PC-9 (cell line): ENCODE measurements around the gene NUTM2A. TPM values are rescaled to one million over a fixed set of nuclear protein-coding genes. Genes with fewer than 3 reads are reported as not detected.
"Not testable (repeated sequence)": the region's sequence is repeated elsewhere in the genome, so short reads cannot be mapped to it uniquely, and the experiment has no call there.

Source experiments
- Bru-seq: library from RNA; stranded (reverse); fragments of 400-500 nt; gene quantifications from one replicate; lab custom pipeline; 2021; lab: Mats Ljungman, UMichigan
- BruChase-seq, 2 experiments: library from RNA; stranded (reverse); fragments of 400-500 nt; gene quantifications; one replicate each; lab custom pipeline; 2021; lab: Mats Ljungman, UMichigan
- BruUV-seq: library from RNA; stranded (reverse); fragments of 400-500 nt; replicated peaks from 2 replicates; lab custom pipeline; 2021; lab: Mats Ljungman, UMichigan
- CTCF ChIA-PET: fragments of 300-600 bp; sonication (Branson Sonifier 250); formaldehyde crosslinking; loops from one replicate; lab custom pipeline; 2022; ENCODE audit warnings: antibody characterized with exemption; lab: Charles Lee
- POLR2A ChIA-PET: fragments of 300-600 bp; sonication (Branson Sonifier 250); formaldehyde crosslinking; loops from one replicate; lab custom pipeline; 2022; ENCODE audit warnings: antibody characterized with exemption; ENCODE audit not compliant: unreplicated experiment; lab: Charles Lee
- DNase-seq, 2 experiments: peaks; one replicate each; pipeline versions ENCODE4 v3.0.0 to v3.0.0-alpha.2; 2015 to 2022; ENCODE audit warnings: mixed read lengths in 1 of 2
- H2AFZ ChIP-seq: fragments of 200-600 bp; sonication (generic); 2 replicates; pipeline ENCODE4 v1.8.1; 2017; ENCODE audit warnings: antibody characterized with exemption
- H3F3A ChIP-seq: fragments of 200-600 bp; sonication (generic); 2 replicates; pipeline ENCODE4 v1.8.1; 2017; ENCODE audit warnings: antibody characterized with exemption, mild to moderate bottlenecking, low read depth; ENCODE audit not compliant: insufficient read depth
- H3K27ac ChIP-seq: fragments of 200-600 bp; sonication (generic); 2 replicates; pipeline ENCODE4 v1.6.1; 2016; ENCODE audit warnings: mixed run types
- H3K27me3 ChIP-seq: fragments of 200-600 bp; sonication (generic); 2 replicates; pipeline ENCODE4 v1.6.1; 2016; ENCODE audit warnings: low read depth, mixed run types; ENCODE audit not compliant: insufficient read depth
- H3K36me3 ChIP-seq: fragments of 200-600 bp; sonication (generic); 2 replicates; pipeline ENCODE4 v1.6.1; 2016; ENCODE audit warnings: low read depth, mixed run types
- H3K4me1 ChIP-seq: fragments of 200-600 bp; sonication (generic); replicated peaks from 2 replicates; pipeline ENCODE4 v1.6.1; 2016; ENCODE audit warnings: mixed run types; ENCODE audit not compliant: insufficient read depth
- H3K4me2 ChIP-seq: fragments of 200-600 bp; sonication (generic); 2 replicates; pipeline ENCODE4 v1.6.1; 2017; ENCODE audit warnings: mixed run types
- H3K4me3 ChIP-seq: fragments of 200-600 bp; sonication (generic); 2 replicates; pipeline ENCODE4 v1.6.1; 2016; ENCODE audit warnings: mixed run types
- H3K79me2 ChIP-seq: fragments of 200-600 bp; sonication (generic); 2 replicates; pipeline ENCODE4 v1.6.1; 2017; ENCODE audit warnings: low read depth, mixed run types
- H3K9me2 ChIP-seq: fragments of 200-600 bp; sonication (generic); 2 replicates; pipeline ENCODE4 v1.8.1; 2017; ENCODE audit warnings: mild to moderate bottlenecking; ENCODE audit not compliant: insufficient read depth
- H3K9me3 ChIP-seq: fragments of 200-600 bp; sonication (generic); 2 replicates; pipeline ENCODE4 v1.8.1; 2016; ENCODE audit warnings: low read depth; ENCODE audit not compliant: insufficient read depth
- H4K20me1 ChIP-seq: fragments of 200-600 bp; sonication (generic); 2 replicates; pipeline ENCODE4 v1.8.1; 2017; ENCODE audit not compliant: insufficient read depth
- intact Hi-C: fragments of 100-400 bp; cut with micrococcal nuclease; formaldehyde crosslinking; loops from one replicate; pipeline ENCODE4 v1.10.0; 2022; ENCODE audit not compliant: unreplicated experiment
- long read RNA-seq: library from polyadenylated mRNA; stranded (forward); transcript quantifications from one replicate; pipeline ENCODE4 v2.0.0, GENCODE V29; 2022
- total RNA-seq: library from RNA; stranded (reverse); gene quantifications from 2 replicates; pipeline ENCODE4 v1.2.3, GENCODE V29; 2021

NUTM2A gene
- 0.48 and 1.5 TPM in 2 replicates for total RNA-seq
- Bru-seq, nascent RNA = percentile 20 among the genes with signal in this experiment
- percentile 13 among the genes with signal in this experiment for BruChase-seq, experiment 1, labeled RNA remaining after a 2-hour chase
- percentile 28 among the genes with signal in this experiment for BruChase-seq, experiment 2, labeled RNA remaining after a 6-hour chase
- long read RNA-seq = 0 reads

- H3K79me2 ChIP-seq, intact Hi-C loops, H2AFZ ChIP-seq, CTCF ChIA-PET, DNase-seq, H3F3A ChIP-seq, H3K9me3 ChIP-seq, H3K4me2 ChIP-seq, H3K4me1 ChIP-seq, H3K27ac ChIP-seq, H3K9me2 ChIP-seq, H3K4me3 ChIP-seq, H3K36me3 ChIP-seq, H4K20me1 ChIP-seq, BruUV-seq, POLR2A ChIA-PET, H3K27me3 ChIP-seq: not testable (repeated sequence)
Measured at GRCh38 chr10:87225148-87225547, at the start of gene NUTM2A. Gene NUTM2A (plus strand): TSS chr10:87225448. CDS start chr10:87225831, 383 bp downstream.

DNA sequence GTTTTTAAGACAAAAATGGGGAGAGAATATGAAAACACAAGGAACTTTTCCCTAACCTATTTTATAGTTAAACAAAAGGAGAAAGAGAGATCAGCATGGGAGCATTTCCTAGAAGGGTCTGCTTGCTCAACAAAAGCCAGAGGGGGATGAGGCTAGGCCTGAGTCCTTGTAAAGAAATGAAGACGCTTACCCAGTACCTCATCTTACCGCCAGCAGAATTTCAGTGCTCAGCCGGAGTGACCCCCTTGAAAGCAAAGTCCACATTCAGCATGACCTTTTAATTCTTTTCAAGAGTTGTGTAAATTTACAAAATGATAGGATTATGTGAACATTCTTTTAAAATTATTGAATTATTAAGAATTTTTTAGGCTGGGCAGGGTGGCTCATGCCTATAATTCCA, 47.7 kb upstream of the NUTM2A start:
- intact Hi-C loops, H3K79me2 ChIP-seq, H3K4me3 ChIP-seq, H3K9me2 ChIP-seq, H2AFZ ChIP-seq, CTCF ChIA-PET, H3K4me1 ChIP-seq, H4K20me1 ChIP-seq, H3K36me3 ChIP-seq, POLR2A ChIA-PET, H3K9me3 ChIP-seq, H3K27ac ChIP-seq, H3K4me2 ChIP-seq, DNase-seq, H3K27me3 ChIP-seq, BruUV-seq, H3F3A ChIP-seq: not testable (repeated sequence)

DNA sequence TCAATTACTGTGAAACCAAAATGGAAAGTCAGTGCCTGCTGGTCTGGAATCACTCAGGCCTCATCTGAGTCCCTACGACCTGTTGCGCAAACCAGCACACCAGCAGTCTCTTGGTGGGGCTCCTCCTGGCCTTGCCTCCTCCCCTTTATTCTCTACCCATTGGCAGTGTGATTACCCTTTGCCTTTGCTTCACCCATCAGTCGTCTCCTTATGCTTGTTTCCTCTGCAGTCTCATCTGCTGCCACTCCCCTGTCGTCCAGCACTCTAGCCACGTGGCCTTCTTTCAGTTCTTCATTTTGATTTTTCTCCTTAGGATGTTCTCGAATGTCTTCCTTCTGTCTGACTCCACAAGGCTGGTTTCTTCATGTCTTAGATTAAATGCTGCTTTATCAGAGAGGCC, 40.8 kb upstream of the NUTM2A start:
- H3K9me3 ChIP-seq, CTCF ChIA-PET, H4K20me1 ChIP-seq, BruUV-seq, DNase-seq, H3F3A ChIP-seq, H3K79me2 ChIP-seq, H2AFZ ChIP-seq, H3K4me2 ChIP-seq, H3K27me3 ChIP-seq, H3K4me1 ChIP-seq, POLR2A ChIA-PET, H3K36me3 ChIP-seq, intact Hi-C loops, H3K9me2 ChIP-seq, H3K4me3 ChIP-seq, H3K27ac ChIP-seq: not testable (repeated sequence)

- H3K4me2 ChIP-seq, H4K20me1 ChIP-seq, CTCF ChIA-PET, H3K9me2 ChIP-seq, H3K36me3 ChIP-seq, intact Hi-C loops, H3K4me3 ChIP-seq, BruUV-seq, H2AFZ ChIP-seq, H3K27ac ChIP-seq, H3F3A ChIP-seq, H3K4me1 ChIP-seq, DNase-seq, H3K9me3 ChIP-seq, H3K27me3 ChIP-seq, POLR2A ChIA-PET, H3K79me2 ChIP-seq: not testable (repeated sequence)
Measured at GRCh38 chr10:87186016-87186415, 39.2 kb upstream of the NUTM2A start.

DNA sequence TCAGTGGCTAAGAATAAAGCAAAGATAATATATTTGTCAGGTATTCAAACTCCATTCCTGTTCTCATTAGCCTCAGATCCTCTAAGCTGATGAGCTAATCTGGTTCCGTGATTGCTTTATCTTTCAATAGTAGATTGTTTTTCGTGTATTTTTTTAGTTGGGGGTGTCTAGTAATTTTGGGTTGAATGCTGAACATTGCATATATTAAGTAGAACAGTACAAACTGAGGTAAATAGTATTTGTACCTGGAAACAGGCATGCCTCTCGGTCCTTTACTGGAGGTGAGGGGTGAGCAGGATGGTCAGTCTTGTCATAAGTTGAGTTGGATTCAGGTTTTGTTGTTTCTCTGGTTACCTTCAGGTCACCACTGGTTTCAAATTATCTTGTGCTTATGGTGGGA, 37.7 kb upstream of the NUTM2A start:
- H3K4me2 ChIP-seq, H4K20me1 ChIP-seq, H3K4me1 ChIP-seq, BruUV-seq, H3K36me3 ChIP-seq, intact Hi-C loops, H3K27ac ChIP-seq, H3K4me3 ChIP-seq, CTCF ChIA-PET, H3K27me3 ChIP-seq, H3F3A ChIP-seq, H3K9me3 ChIP-seq, DNase-seq, H2AFZ ChIP-seq, POLR2A ChIA-PET, H3K79me2 ChIP-seq, H3K9me2 ChIP-seq: not testable (repeated sequence)

GRCh38 chr10:87191841-87192240, 33.4 kb upstream of the NUTM2A start:
- H3F3A ChIP-seq, H3K9me2 ChIP-seq, H3K4me1 ChIP-seq, H3K4me2 ChIP-seq, H3K79me2 ChIP-seq, BruUV-seq, POLR2A ChIA-PET, intact Hi-C loops, DNase-seq, H4K20me1 ChIP-seq, H3K27ac ChIP-seq, H3K27me3 ChIP-seq, H3K4me3 ChIP-seq, CTCF ChIA-PET, H2AFZ ChIP-seq, H3K9me3 ChIP-seq, H3K36me3 ChIP-seq: not testable (repeated sequence)

- H3K4me3 ChIP-seq, H3K27ac ChIP-seq, H3F3A ChIP-seq, H3K4me1 ChIP-seq, DNase-seq, CTCF ChIA-PET, H3K4me2 ChIP-seq, H2AFZ ChIP-seq, POLR2A ChIA-PET, H3K27me3 ChIP-seq, H4K20me1 ChIP-seq, BruUV-seq, H3K9me2 ChIP-seq, H3K36me3 ChIP-seq, intact Hi-C loops, H3K79me2 ChIP-seq, H3K9me3 ChIP-seq: not testable (repeated sequence)
Measured at GRCh38 chr10:87200924-87201323, 24.3 kb upstream of the NUTM2A start.
